ENCODE results near the gene LTB4R2. TPM values are rescaled to one million over a fixed set of nuclear protein-coding genes. Genes with fewer than 3 reads are reported as not detected.

The LTB4R2 gene
- total and polyA plus RNA-seq, 2 of the 8 experiments (the other 6 are each of a cell fraction or from before 2014, with no cell fraction given) = 5.3 to 6.7 TPM

GRCh38 chr14:24325963-24326362 lies 16.0 kb downstream of the LTB4R2 start:
- Histone ChIP-seq H2BK12ac (ENCODE audit: low read depth, low read length) (no peak overlapping the region), H3K79me2 (ENCODE audit: control insufficient read depth in 1 of 2, insufficient read depth in 2 of 2, low read length in 2 of 2) (no peaks in the 10 kb centered on the region), H3K9me3 (ENCODE audit: insufficient read depth in 2 of 2, low read depth in 1 of 2, low read length in 1 of 2) (no peaks in the 10 kb centered on the region), H2AFZ (ENCODE audit: low read length) (no peak overlapping the region), H3K36me3 (ENCODE audit: control insufficient read depth in 2 of 4, insufficient read depth in 4 of 4, low read length in 3 of 4) (no peaks in the 10 kb centered on the region), H4K20me1 (replicated peaks in 1 of 2; ENCODE audit: control insufficient read depth in 1 of 2, insufficient read depth in 2 of 2, low read length in 2 of 2) (no peaks in the 10 kb centered on the region), H3K9ac (replicated peaks in 1 of 4; ENCODE audit: extremely low read depth in 1 of 4, low read depth in 3 of 4, low read length in 3 of 4) (no peak overlapping the region), H3K23me2 (ENCODE audit: low read depth, low read length) (no peaks in the 10 kb centered on the region; the same call in 1 of the 2 replicates), H3K4me3 (ENCODE audit: extremely low read depth in 1 of 4, insufficient read depth in 2 of 4, low read depth in 3 of 4, low read length in 4 of 4) (no peak overlapping the region), H3K27me3 (replicated peaks in 1 of 4; ENCODE audit: control insufficient read depth in 3 of 4, extremely low read depth in 1 of 4, insufficient read depth in 3 of 4, low read length in 3 of 4) (peaks cover 0 to 32% (median 11%) of the 10 kb centered on the region in 4 experiments; a peak in 5 of 7 replicates), H3K79me1 (ENCODE audit: low read depth, low read length) (no peaks in the 10 kb centered on the region), H3K4me1 (replicated peaks in 1 of 4; ENCODE audit: control insufficient read depth in 3 of 4, insufficient read depth in 4 of 4, low read length in 3 of 4) (no peaks in the 10 kb centered on the region), H2BK15ac (ENCODE audit: low read length) (no peak overlapping the region), H3K56ac (replicated peaks; ENCODE audit: insufficient read length, low read depth, low read length) (no peak overlapping the region), H3K23ac (ENCODE audit: insufficient read length) (no peak overlapping the region), H2BK5ac (ENCODE audit: low read depth, low read length) (no peak overlapping the region), H3K14ac (ENCODE audit: insufficient read length) (no peak overlapping the region), H3K27ac (ENCODE audit: low read depth, low read length) (no peak overlapping the region), H2BK120ac (replicated peaks; ENCODE audit: low read depth, low read length) (no peak overlapping the region), H4K8ac (ENCODE audit: extremely low read depth, insufficient read depth, low read length) (no peak overlapping the region), H4K5ac (ENCODE audit: insufficient read length, low read depth, low read length) (no peak overlapping the region), H3K18ac (ENCODE audit: extremely low read depth, low read length) (no peak overlapping the region), H2AK5ac (ENCODE audit: low read depth, low read length) (no peak overlapping the region), H3K4me2 (ENCODE audit: insufficient read depth in 1 of 2, low read depth in 2 of 2, low read length in 2 of 2) (no peak overlapping the region), H4K91ac (replicated peaks; ENCODE audit: insufficient read length, low read length) (no peak overlapping the region), H3K4ac (replicated peaks; ENCODE audit: insufficient read length, low read depth, low read length) (no peak overlapping the region), H2BK20ac (ENCODE audit: low read length) (no peak overlapping the region)
- WGBS, 2 experiments (ENCODE audit: extremely low coverage in 1 of 2, insufficient coverage in 1 of 2, insufficient read length in 1 of 2, insufficient replicate concordance in 2 of 2, low coverage in 1 of 2, low lambda C conversion rate in 2 of 2, missing lambda C conversion rate in 1 of 2) = 87% methylated on average over 9 of the region's 9 CpGs; no CpG with 5 or more reads in 1 of the 2 experiments
- FAIRE-seq (no peak), DNase-seq (ENCODE audit: low read depth in 1 of 2, low spot score in 2 of 2) (no peak)
- POLR2A ChIA-PET (ENCODE audit: partially characterized antibody) = interaction anchor here (0.6 to 1.4 kb wide), 2 partner anchors 12 to 84 kb away, joined by 3 read pairs; partner anchors contain the start of gene TINF2
- CTCF ChIA-PET (ENCODE audit: partially characterized antibody) = interaction anchor here (1.2 to 27.8 kb wide), 4 partner anchors 11 to 102 kb away, joined by 3 to 664 read pairs (median 89); partner anchors contain the start of genes CBLN3, CIDEB, KHNYN and LTB4R
- no peak for TF ChIP-seq E2F6 (IDR thresholded peaks at IDR 0.05)
- no peak for TF ChIP-seq TAF7 (optimal IDR thresholded peaks at IDR 0.05; ENCODE audit: borderline replicate concordance, low read depth, low read length)
- no peak for TF ChIP-seq SP4 (IDR thresholded peaks at IDR 0.05; ENCODE audit: low read length)
- TF ChIP-seq CHD2 (IDR thresholded peaks at IDR 0.05; ENCODE audit: low read length) = no peak
- TF ChIP-seq PHF8 (conservative IDR thresholded peaks at IDR 0.05; ENCODE audit: low read depth, low read length) = no peak
- no peak for TF ChIP-seq ASH2L (IDR thresholded peaks at IDR 0.05; ENCODE audit: low read length)
- no peak for TF ChIP-seq CBX8 (IDR thresholded peaks at IDR 0.05; ENCODE audit: borderline replicate concordance, low read depth, low read length)
- TF ChIP-seq SRF (IDR thresholded peaks at IDR 0.05; ENCODE audit: low read depth, low read length) = no peak
- TF ChIP-seq EP300 (IDR thresholded peaks at IDR 0.05; ENCODE audit: borderline replicate concordance in 1 of 2, low read depth in 2 of 2, low read length in 2 of 2) = no peak
- TF ChIP-seq NANOG (IDR thresholded peaks at IDR 0.05; ENCODE audit: insufficient read depth, low read depth, low read length, poor library complexity, severe bottlenecking) = no peak
- no peak for TF ChIP-seq TBP (IDR thresholded peaks at IDR 0.05; ENCODE audit: low read depth, low read length)
- no peak for TF ChIP-seq EZH2 (IDR thresholded peaks at IDR 0.05; ENCODE audit: low read depth, low read length, severe bottlenecking)
- TF ChIP-seq JUN (IDR thresholded peaks at IDR 0.05; ENCODE audit: low read depth, low read length) = no peak
